Measurements from ENCODE around the gene HDAC3.

Gene HDAC3

DNA sequence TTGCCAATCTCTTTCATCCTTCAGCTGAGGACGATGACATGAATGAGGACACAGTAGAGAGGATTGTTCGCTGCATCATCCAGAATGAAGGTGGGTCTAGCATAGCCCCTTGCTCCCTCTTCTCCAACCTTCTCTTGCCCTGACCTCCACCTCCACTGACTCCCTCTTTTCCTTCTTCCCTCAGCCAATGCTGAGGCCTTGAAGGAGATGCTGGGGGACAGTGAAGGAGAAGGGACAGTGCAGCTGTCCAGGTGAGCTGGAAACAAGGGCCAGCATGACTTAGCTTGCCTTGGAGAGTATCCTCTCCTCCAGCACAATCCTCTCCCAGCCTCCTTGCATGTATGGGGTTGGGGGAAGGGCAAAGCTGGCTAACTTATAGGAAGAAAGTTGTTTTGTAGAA, 2.1 kb upstream of the HDAC3 start:
- TF ChIP-seq, protein P1, sequence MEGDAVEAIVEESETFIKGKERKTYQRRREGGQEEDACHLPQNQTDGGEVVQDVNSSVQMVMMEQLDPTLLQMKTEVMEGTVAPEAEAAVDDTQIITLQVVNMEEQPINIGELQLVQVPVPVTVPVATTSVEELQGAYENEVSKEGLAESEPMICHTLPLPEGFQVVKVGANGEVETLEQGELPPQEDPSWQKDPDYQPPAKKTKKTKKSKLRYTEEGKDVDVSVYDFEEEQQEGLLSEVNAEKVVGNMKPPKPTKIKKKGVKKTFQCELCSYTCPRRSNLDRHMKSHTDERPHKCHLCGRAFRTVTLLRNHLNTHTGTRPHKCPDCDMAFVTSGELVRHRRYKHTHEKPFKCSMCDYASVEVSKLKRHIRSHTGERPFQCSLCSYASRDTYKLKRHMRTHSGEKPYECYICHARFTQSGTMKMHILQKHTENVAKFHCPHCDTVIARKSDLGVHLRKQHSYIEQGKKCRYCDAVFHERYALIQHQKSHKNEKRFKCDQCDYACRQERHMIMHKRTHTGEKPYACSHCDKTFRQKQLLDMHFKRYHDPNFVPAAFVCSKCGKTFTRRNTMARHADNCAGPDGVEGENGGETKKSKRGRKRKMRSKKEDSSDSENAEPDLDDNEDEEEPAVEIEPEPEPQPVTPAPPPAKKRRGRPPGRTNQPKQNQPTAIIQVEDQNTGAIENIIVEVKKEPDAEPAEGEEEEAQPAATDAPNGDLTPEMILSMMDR (IDR thresholded peaks at IDR 0.05; ENCODE audit: control extremely low read depth, extremely low read depth, low read depth, missing control alignments) = no peak
- CTCF ChIA-PET = interaction anchor here (1.0 to 26.1 kb wide), 7 partner anchors 9 to 240 kb away, joined by 3 to 442 read pairs (median 14); partner anchors contain the start of genes DIAPH1 and FCHSD1

DNA sequence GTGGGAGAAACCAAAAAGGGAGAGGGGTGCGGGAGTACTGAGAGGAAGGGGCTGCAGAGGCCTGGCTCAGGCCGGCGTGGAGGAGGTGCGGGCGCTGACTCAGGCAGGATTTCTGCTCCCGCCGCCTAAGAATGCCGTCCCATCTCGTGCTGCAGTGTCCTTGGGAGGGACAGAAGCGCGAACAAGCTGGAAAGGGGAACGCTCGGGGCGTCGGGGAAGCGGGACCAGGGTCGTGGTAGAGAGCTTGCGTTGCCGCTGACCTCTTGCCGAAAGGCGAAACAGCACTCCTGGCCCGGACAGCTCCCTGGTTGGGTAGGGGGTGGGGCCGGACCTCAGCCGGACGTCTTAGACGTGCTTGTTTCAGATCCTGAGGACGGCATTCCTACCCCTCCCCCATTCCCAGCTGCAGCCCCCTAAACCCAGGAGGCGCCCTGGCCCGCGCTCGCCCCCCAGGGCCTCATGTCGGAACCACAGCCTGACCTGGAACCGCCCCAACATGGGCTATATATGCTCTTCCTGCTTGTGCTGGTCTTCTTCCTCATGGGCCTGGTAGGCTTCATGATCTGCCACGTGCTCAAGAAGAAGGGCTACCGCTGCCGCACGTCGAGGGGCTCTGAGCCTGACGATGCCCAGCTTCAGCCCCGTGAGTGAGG, 1.2 kb upstream of the HDAC3 start:
- TF ChIP-seq, protein P1 (IDR thresholded peaks at IDR 0.05; ENCODE audit: control extremely low read depth, extremely low read depth, low read depth, missing control alignments) = peak; percentile 50
- POLR2A ChIA-PET = interaction anchor here (1.8 kb wide), 1 partner anchor 19 kb away, joined by 7 read pairs; the partner anchor contains the start of gene DIAPH1
- peak; percentile 66 for DNase-seq (ENCODE audit: extremely low spot score)
- CTCF ChIA-PET = interaction anchor here (0.8 to 26.1 kb wide), 13 partner anchors 10 to 331 kb away, joined by 3 to 442 read pairs (median 4); partner anchors contain the start of genes DIAPH1, FCHSD1, PCDHGA10 and RNF14

More for the DNA sequence above, 2.1 kb upstream of the HDAC3 start:
- POLR2A ChIA-PET = no interaction called here
- no peak for DNase-seq (ENCODE audit: extremely low spot score)

DNA sequence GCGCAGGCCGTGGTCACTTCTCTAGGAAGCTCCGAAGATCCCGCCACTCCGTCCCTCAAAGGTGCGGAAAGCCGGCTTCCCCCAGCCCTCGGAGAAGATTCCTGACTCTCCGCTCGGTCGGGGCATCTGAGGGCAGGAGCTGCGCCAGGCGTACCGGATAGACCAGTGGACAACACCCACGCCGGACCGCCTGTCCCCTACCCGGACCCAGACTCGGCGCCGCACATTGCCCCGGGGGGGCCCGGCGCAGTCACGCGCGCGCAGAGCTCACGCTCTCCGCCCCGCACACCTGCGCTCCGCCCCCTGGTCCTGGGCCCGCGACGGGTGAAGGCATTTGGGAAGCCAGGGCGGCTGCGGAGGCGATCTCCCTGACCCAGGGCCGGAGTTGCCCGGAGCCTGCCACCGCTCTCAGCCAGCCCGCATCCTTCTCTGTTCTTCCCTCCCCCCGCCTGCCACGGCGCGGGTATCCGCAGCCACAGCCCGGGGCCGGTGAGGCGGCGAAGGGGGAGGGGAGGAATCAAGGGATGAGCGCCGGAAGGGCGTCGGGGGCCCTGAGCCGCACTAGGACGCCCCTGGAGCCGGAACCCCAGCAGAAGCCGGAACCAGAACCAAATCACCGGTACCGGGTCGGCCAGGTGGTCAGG, 596 bp upstream of the HDAC3 start:
- CTCF ChIA-PET = interaction anchor here (0.8 to 26.1 kb wide), 23 partner anchors 11 to 331 kb away, joined by 3 to 442 read pairs (median 4); partner anchors contain the start of genes DIAPH1, FCHSD1, PCDHGA10 and PCDHGA11
- TF ChIP-seq, protein P1 (IDR thresholded peaks at IDR 0.05; ENCODE audit: control extremely low read depth, extremely low read depth, low read depth, missing control alignments) = no peak
- POLR2A ChIA-PET = interaction anchor here (0.6 to 1.8 kb wide), 4 partner anchors 14 to 331 kb away, joined by 4 to 9 read pairs (median 6); partner anchors contain the start of genes DIAPH1 and FCHSD1
- DNase-seq (ENCODE audit: extremely low spot score) = no peak

DNA sequence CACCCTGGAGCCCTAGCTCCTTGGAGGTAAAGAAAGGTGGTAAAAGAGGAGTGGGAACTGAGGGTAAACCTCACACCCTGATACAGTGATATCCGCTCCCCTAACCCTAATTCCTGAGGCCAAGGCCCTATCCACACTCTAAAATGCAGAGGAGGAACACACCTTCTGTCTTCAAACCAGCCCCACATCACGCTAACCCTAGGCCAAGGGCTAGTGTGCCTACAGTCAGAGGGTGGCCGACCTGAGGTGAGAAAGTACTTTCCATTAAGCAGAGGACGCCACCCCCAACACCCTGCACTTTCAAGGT, 590 bp downstream of the HDAC3 start:
- CTCF ChIA-PET = interaction anchor here (0.8 to 26.1 kb wide), 14 partner anchors 12 to 353 kb away, joined by 3 to 442 read pairs (median 4); partner anchors contain the start of genes DIAPH1 and PCDHGA11
- no peak for DNase-seq (ENCODE audit: extremely low spot score)
- TF ChIP-seq, protein P1 (IDR thresholded peaks at IDR 0.05; ENCODE audit: control extremely low read depth, extremely low read depth, low read depth, missing control alignments) = no peak
- POLR2A ChIA-PET = interaction anchor here (1.1 to 1.8 kb wide), 2 partner anchors 17 to 19 kb away, joined by 6 to 7 read pairs; partner anchors contain the start of gene DIAPH1

DNA sequence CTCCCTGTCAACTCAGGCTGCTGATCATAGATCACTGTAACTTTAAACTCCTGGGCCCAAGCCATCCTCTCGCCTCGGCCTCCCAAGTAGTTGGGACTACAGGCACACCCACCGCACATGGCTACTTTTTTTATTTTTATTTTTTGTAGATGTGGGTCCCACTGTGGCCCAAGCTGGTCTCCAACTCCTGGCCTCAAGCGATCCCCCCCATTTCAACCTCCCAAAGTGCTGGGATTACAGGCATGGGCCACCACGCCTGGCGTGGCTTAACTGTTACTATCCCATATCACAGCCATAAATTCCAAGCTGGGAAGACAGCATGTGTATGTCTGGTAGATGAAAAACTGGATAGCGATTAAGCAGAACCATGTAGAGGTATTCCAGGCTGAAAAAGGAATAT, 1.0 kb downstream of the HDAC3 start:
- CTCF ChIA-PET = interaction anchor here (0.8 to 26.1 kb wide), 13 partner anchors 16 to 354 kb away, joined by 3 to 442 read pairs (median 4); partner anchors contain the start of gene DIAPH1

DNA sequence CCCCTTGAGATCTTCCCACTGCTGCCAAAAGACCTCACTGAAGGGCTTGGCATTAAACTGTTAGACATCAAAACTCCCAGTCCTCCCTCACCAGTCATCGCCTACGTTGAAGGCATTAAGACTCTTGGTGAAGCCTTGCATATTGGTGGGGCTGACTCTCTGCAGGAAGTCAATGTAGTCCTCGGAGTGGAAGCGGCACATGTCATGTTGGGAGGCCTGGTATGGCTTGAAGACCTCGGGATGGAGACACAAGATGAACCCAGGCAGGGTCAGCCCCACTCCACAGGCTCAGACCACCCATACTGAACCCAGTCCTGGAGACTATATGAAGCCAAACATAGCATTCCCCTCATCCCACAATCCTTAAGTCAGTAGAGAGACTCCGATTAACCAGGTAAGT, 1.9 kb downstream of the HDAC3 start:
- TF ChIP-seq, protein P1 (IDR thresholded peaks at IDR 0.05; ENCODE audit: control extremely low read depth, extremely low read depth, low read depth, missing control alignments) = no peak
- ChIA-PET POLR2A (no interaction called here), CTCF (interaction anchor here (1.1 to 26.1 kb wide), 6 partner anchors 15 to 71 kb away, joined by 3 to 442 read pairs (median 4); partner anchors contain the start of gene DIAPH1)
- DNase-seq (ENCODE audit: extremely low spot score) = no peak

More for the DNA sequence above, 1.0 kb downstream of the HDAC3 start:
- no peak for DNase-seq (ENCODE audit: extremely low spot score)
- TF ChIP-seq, protein P1 (IDR thresholded peaks at IDR 0.05; ENCODE audit: control extremely low read depth, extremely low read depth, low read depth, missing control alignments) = no peak
- POLR2A ChIA-PET = no interaction called here

Measured in GM10248 (cell line).